T follicular helper cell (primary cell): ENCODE data around the gene WDR88.
"Not testable (repeated sequence)": the region's sequence is repeated elsewhere in the genome, so short reads cannot be mapped to it uniquely, and the experiment has no call there.

ENCODE experiments used
- DNase-seq: peaks from one replicate; pipeline ENCODE4 v3.0.0-alpha.2; 2020; ENCODE audit warnings: low read depth

Gene WDR88

GRCh38 chr19:33171916-33172359 is 40.0 kb downstream of the WDR88 start:
- DNase-seq = no peak

GRCh38 chr19:33174186-33174585 is 42.3 kb downstream of the WDR88 start:
- DNase-seq = no peak

DNA sequence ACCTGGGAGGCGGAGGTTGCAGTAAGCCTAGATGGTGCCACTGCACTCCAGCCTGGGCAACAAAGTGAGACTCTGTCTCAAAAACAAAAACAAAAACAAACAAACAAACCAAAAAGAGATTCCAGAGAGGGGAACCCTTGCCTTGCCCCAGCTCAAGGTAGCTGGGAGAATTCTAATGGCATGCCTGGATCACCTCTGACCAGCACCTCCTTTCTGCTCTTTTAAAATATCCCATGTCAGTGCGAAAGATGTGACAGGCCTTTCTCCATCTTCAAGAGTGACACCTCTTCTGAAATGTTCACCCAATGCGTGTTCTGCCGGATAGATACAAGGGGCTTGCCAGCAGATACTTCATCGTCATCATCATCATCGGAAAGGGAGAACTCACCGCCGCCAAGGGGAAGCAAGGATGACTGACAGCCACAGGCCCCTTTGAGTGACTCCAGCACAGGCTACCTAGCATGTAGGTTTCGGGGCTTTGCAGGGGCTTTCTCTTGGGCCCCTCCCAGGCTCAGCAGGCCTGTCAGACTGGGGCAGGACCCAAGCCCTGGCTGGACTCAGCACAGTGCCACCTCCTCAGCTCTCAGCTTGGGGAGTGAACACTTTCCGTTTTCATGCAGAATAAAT is 43.4 kb downstream of the WDR88 start:
- DNase-seq = no peak

- peak; percentile 4 for DNase-seq
Measured at GRCh38 chr19:33175886-33176669, 44.2 kb downstream of the WDR88 start.

GRCh38 chr19:33176670-33177416 is 44.9 kb downstream of the WDR88 start:
- DNase-seq = peak; percentile 89

DNA sequence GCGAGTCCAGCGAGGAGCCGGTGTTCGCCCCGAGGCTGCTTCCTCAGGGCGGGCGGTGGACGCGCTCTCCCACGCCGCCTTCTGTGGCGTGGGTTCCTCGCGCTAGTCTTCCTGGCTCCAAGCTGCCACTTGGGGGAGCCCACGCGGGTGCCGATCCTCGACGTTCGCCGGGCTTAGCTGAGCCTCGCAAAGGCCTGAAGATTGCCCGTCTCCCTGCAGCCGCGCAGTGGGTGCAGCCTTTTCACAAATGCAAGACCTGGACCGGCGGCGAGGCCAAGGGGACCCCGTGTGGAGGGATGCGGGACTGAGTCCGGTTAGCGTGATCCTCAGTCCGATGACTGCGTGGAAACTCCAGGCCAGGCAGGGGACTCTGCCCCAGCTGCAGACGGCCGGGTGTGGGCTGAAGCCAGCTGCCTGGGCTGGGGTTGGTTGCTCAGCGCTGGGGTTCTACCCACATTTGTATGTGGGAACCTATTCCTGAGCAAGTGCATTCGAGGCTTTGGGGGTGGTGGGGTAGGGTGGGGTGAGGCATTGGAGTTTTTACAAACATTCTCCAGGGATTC is 45.6 kb downstream of the WDR88 start:
- peak; percentile 74 for DNase-seq

GRCh38 chr19:33186431-33187182 is 54.7 kb downstream of the WDR88 start:
- DNase-seq = no peak

DNA sequence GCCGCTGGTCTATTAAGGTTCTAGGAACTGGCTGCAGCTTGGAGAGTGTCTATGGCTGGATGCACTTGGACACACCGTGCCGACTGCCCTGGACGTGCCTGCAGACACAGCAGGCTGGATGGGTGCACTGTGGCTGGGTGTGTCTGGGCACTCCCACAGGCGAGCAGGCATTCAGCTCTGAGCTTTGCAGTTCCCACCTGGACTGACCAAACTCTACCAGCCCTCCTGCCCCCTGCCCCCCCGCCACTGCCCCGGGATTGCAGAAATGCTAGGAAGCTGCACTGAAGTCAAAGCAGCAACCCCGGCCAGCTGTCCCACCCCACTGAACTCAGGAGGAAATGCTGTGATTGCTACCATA is 55.2 kb downstream of the WDR88 start:
- no peak for DNase-seq

DNA sequence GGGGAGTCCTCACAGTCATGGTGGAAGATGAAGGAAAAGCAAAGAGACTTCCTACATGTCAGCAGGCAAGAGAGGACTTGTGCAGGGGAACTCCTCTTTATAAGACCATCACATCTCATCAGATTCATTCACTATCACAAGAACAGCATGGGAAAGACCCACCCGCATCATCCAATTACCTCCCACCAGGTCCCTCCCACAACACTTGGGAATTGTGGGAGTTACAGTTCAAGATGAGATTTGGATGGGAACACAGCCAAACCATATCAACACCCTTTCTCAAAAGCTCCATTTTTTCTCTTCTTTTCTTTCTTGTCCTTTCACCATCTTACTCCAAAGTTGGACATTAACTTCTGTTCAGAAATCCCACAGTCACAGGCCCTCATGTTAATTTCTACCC is 57.5 kb downstream of the WDR88 start:
- DNase-seq = no peak

- DNase-seq = not testable (repeated sequence)
Measured at GRCh38 chr19:33191092-33191491, 59.2 kb downstream of the WDR88 start.

DNA sequence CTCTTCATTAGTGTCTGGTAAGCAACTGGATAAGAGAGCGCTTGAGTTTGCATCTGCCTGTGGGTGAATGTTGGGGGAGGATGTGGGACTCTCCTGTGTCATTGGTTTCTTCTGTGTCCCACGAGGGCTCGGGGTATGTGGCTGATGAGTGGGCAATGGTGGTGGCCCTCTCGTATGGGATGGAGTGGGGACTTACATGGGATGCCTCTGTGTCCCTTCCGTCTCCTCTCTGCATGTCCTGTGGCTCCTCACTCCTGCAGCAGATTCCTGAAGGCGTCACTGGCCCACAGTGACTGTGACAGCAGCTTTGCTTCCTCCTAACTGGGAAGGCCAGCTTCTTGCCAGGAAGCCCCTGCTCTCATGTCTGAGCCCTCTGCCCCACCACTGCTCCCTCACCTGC is 59.6 kb downstream of the WDR88 start:
- no peak for DNase-seq

- no peak for DNase-seq
Measured at GRCh38 chr19:33192010-33192409, 60.1 kb downstream of the WDR88 start.

DNA sequence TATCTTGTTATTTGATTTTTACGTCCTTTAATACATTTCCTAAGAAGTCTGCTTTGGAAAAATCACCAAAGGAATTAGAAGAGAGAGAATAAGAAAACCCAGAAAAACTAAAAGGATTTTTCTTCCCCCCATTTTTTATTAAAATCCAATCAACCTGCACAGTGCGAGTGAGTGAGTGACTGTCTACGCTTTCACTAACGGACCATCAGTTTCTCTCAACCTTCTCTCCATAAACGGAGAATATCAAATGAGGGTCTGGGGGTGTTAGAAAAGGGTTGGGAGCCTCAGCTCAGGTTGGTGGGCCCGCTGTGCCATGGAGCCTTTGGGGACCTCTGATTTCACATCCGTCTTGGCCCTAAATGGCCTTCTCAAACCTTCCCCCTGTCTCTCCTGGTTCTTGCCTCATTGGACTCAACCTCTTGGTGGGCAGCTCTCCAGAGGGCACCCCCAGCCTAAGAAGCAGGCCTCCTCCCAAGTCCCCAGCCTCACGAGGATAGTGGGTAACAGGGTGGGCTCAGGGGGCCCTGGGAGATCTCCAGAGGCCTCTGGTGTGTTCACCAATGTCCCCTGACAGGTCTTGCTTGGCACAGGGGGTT is 61.5 kb downstream of the WDR88 start:
- no peak for DNase-seq

- no peak for DNase-seq
Measured at GRCh38 chr19:33193865-33194362, 62.0 kb downstream of the WDR88 start, which contains the start of gene LRP3. Gene LRP3, plus strand, starts transcription at chr19:33194330. Its CDS starts 456 bp downstream, at chr19:33194786.

- no peak for DNase-seq
Measured at GRCh38 chr19:33194532-33194885, 62.6 kb downstream of the WDR88 start.

DNA sequence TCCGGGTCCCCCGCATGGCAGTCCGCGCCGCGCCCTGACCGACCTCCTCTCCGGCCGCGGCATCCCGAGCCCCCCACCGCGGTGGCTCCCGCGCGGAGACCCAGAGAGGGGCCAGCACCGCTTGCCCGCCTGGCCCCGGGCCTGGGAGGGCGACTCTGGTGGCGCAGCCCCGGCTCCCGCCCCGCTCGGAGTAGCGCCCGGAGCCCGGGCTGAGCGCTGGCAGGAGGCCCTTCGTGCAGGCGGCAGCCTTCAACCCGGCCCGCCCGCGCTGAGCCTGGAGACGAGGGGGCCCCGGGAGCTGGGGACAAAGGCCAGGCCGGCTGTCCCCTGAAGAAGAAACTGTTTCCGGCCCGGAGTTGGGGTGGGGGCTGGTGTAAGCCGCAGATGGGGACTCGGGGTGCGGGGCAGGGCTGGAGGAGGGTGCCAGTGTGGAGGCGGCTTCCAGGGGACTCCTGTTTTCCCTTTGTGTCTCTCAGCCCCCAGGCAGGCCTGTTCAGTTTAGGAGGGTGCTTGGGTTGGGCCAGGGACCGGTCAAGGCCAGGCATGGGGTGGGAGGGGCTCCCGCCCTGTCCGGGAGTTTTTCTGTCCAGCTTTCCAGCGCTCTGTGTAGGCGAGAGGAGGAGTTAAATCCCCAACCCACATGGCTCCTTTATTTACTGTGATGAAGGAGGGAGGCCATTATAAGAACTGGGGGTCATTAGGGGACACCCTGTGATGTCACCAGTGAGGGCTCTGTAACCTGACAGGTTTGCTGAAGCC is 63.2 kb downstream of the WDR88 start:
- no peak for DNase-seq

GRCh38 chr19:33195645-33196347 is 63.9 kb downstream of the WDR88 start:
- no peak for DNase-seq

DNA sequence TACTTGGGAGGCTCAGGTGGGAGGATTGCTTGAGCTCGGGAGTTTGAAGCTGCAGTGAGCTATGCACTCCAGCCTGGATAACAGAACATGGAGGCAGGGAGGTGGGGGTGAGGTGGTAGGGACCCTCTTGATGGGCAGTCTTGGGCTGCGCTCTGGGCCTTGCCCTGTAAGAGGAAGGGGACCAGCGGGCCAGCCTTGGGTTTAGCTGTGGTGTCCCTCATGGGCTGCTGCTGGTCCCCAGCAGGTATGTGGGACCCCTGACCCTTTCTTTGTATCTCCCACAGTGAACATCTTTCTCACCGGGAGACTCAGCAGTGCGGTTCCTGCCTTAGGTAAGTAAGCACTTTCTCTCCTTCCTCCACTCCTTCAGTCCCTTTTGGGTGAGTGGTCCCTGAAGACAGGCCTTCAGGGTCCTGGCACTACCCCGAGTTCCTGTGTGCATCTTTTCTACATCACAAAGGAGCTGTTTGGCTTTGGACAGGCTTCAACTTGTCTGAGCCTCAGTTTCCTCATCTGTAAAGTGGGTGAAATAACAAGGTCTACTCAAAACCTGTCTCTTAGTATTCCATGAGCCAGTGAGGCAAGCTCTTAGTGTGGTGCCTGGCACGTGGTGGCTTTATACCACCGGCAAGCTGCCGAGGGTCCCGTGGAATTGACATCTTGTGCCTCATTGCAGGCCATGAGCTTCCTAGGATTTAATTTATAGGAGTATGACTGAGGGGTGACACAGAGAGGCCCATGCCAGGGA is 64.7 kb downstream of the WDR88 start:
- no peak for DNase-seq

DNA sequence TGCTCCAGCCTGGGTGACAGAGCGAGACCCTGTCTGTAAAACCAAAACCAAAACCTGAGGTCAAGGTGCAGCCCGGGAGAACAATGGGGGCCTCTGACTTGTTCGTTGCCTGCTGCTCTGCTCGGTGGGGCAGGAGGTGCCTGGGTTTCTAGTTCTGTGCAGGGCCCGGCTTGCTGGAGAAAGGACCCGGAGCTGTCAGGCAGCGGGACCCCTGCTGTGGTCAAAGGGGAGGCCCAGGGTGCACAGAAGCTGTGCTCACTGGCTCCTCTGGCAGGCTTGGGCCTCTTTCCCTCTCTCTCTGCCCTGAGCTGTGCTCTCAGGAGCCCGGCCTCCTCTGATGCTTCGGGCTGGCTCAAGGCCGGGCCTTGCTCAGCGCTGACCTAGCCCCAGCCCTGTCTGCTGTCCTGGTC is 65.7 kb downstream of the WDR88 start:
- no peak for DNase-seq
